Activated CD8-positive, alpha-beta memory T cell treated with anti-CD3 and anti-CD28 coated beads for 1 hour (primary cell): ENCODE measurements around the gene GPX4.
"Not testable (repeated sequence)": the region's sequence is repeated elsewhere in the genome, so short reads cannot be mapped to it uniquely, and the experiment has no call there.

Experiments
- DNase-seq, 2 donors: peaks; one replicate each; pipeline ENCODE4 v3.0.0-alpha.2; 2020; ENCODE audit warnings: low read depth in 1 of 2; ENCODE audit errors: extremely low read depth in 1 of 2

The GPX4 gene

DNA sequence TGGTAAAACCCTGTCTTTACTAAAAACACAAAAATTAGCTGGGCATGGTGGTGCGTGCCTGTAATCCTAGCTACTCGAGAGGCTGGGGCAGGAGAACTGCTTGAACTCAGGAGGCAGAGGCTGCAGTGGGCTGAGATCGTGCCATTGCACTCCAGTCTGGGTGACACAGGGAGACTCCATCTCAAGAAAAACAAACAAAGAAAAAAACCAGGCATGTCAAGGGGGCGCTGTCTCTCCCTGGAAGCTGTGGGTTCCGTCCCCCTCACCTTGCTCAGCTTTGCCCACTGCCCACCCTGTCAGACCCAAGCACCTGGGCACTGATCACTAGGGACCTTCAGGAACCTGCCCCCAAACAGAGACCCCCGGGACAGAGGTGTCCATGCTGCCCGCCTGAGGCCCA is 25.3 kb downstream of the GPX4 start:
- not testable (repeated sequence) for DNase-seq

DNA sequence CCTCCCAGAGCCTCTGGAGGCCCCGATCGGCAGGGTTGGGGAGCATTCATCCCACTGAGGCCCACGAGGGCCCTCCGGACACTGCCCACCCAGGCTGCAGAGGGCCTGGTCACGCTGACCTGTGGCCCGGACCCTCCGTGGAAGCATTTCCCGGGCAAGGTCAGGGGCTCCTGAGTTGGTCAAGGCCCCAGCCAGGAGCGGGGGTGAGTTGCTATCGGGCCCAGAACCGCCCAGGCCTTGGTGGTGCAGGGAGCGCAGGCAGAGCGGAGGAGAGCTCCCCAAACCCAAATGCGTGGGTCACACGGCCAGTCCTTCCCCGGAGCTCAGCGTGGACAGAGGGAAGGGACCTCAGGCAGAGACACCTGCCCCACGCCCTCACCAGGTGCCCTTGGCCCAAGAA is 25.7 kb downstream of the GPX4 start:
- DNase-seq, result no peak

DNA sequence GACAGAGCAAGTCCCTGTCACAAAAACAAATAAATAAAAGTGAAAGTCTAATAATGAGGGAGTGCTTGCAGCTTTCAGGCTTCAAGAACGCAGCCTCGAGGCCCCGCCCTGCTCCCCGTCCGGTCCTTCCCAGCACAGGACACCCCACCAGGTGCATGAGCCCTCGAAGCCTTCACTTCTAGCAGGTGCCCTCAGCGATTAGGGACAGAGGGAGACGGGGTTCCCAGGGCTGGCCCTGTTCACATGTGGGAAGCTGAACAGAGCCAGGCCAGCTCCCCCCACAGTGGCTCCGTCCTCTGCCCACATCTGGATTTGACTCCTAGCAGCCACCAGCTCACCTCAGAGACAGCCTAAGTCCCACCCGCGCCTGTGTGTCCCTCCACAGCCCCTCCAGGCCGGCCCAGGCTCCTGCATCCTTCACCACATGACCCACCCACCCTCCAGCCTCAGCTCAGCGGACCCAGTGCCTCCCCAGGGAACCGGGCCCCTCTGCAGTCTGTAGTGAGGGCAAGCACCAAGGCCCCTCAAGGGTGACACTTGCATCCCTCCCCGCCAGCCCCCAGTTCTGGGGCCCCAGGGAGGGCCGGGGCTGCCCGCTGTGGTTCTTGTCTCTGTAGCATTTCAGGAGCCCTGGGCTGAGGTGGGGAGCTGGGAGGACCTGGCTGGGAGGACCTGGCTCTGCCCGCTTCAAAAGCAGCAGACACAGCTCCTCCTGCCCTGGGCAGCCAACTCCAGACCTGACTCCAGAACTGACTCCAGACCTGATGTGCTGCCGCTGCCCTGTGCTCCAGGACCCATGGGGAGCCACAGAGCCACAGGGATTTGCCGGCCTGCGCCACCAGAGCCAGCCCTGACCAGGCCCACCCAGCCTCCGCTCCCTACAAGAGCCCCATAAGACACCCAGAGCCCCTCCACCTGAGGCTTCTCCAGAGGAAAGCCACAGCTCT is 27.2 kb downstream of the GPX4 start:
- DNase-seq, result no peak

DNA sequence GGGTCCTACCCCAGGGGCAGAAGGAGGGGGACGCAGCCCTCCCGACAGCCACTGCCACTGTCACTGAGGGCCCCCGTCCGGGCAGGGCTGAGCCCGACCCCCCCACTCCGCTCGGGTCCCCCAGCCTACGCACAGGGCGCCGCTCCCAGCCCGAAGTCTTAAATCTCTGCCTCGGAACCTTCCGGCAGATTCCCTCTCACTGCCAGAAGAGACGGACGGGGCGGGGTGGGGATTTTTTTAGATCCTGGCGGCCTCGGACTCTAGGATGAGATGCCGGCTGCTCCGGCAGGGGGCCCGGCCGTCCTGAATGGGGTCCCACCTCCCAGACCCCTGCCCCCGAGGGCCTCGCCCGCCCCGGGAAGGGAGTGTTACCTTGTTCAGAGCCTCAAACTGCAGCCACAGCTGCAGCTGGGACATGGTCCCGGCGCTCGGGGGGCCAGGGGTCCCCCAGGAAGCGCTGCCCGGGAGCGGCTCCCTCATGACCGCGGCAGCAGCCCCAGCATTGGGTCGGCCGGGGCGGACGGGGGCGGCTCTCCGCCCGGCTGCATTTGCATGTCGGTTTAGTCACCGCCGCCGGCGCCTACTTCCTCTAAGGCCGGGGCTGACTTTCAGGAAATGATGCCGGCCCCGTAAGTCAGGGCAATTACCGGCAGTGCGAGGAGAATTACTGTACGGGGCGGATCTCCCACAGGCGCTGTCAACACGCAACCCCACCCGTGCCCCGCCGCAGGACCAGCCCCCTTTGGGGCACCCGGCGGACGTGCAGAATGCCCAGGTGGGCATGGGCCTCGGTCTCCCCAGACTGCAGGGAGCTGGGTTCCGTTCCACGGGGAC is 28.1 kb downstream of the GPX4 start:
- DNase-seq, result peak; percentile 65 to 73

DNA sequence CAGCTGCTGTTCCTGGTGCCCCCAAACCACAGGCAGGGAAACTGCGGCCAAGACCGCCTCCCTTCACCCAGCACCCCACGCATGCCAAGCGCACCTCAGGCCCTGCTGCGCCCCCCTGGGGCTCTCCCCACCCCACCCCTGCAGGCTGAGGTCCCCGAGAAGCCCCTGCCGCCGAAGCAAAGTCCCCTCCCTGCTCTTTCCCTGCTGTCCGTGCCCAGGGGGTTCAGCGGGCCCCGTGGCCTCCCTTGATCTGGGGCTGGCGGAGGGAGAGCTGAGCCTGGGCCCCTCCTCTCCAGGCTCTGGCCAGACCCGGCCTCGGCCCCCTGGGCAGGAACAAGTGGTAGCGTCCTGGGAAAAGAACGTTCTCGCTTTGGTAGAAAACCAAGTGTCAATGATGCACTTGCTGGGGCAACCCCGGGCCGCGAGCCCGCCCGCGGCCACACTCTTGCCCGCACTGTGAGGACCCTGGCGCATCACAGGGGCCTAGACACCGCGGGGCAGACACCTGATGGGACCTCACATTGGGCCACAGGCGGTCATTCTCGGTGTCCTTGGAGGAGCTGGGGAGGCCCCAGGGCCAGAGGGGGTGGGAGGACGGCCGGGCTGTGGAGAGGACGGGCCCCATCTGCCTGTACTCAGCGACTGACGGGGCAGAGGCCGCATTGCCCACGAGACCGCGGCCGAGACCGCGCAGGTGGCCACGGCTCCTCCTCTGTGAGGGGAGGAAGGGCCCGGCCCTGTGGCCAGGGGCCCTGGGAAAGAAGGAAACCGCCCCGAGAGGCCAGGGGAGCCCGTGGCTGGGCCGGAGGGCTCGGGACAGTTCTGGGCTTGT is 29.0 kb downstream of the GPX4 start:
- no peak for DNase-seq

DNA sequence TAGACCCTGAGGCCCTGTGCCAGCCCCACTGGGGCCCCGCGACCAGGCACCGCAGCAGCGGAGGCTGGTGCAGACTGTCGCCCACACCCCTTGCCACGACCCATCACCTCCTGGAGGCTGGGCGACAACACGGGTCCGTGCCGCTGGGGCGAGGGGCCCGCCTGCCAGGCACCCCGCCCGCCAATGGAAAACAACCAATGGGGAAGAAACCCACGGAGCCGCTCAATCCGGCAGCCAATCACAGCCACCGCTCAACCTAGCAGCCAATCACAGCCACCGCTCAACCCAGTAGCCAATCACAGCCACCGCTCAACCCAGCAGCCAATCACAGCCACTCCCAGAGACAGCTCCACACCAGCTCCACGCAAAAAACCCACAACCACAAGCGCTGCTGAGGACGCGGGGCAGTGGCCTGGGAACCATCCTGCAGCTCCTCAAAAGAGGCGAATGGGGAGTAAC is 29.7 kb downstream of the GPX4 start:
- DNase-seq, result peak; percentile 47 to 53

DNA sequence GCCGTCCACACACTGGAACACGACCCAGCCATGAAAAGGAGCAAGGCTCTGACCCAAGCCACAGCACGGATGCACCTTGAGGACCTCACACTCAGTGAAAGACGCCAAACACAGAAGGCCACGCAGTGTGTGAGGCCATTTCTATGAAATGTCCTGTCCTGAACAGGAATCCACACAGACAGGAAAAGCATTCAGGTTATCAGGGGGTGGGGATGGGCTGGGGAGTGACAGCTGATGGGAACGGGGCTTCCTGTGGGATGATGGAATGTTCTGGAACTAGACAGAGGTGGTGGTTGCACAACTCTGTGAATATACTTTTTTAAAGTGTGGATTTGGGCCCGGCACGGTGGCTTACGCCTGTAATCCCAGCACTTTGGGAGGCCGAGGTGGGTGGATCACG is 30.6 kb downstream of the GPX4 start:
- no peak for DNase-seq

DNA sequence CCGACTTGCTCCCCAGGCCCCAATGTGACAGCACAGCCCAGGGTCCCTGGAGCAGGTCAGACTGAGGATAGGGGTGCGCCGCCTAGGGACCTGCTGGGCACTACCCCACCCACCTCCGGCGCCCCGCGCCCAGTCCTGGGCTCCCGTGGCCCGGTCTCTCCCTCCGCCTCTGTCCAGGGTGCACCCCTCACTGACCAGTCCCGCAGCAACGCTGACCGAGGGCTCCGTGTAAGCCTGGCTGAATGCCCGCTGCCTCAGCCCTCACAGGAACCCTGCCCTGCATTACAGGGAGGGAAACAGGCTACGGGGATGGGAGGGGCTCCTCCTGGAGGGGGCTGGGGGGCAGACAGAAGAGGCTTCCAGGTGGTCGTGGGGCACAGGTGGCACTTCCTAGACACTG is 31.7 kb downstream of the GPX4 start:
- no peak for DNase-seq

DNA sequence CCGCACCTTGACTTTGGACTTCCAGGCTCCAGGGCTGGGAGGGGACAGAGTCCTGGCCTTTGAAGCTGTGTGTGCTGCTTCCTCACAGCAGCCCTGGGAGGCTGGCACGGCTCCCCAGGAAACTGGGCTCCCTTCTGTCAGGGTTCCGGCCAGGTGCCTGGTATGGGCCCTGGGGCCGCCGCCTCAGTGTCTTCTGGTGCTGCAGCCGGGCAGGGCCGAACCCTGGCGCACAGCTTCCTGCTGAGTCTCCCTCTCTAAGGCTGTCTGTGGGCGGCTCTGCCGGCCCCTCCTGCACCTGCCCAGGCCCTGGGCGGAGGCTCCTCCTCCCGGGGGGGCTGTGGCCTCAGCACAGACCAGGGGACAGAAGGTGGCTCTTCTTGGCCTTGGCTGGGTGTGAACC is 32.4 kb downstream of the GPX4 start:
- no peak for DNase-seq

DNA sequence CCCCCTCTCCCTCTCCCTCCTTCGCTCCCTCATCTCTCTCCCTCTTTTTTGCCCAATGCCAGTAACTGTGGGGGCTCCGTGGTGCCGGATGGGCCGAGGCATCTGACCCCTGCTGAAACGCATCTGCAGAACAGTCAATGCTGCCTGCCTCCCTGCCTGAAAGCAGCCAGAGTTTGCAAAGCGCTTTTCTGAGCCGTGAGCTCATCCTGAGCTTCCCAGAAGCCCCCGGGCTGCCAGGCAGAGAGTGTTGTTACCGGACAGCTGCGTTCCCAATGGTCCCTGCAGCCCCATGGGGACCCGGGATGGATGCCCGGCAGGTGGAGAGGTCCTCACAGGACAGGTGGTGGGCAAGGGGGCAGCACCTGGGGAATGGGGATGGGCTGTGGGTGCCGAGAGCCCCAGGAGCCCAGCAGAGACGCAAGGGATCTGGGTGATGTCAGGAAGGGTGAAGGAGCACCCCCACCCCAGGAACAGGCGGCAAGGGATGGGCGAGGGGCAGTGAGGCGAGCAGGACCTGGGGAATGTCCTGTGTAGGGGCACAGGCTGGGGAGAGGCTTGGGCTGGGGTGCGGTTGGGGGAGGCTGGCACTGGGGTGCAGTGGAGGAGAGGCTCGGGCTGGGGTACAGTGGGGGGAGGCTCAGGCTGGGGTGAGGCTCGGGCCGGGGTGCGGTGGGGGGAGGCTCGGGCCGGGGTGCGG is 33.0 kb downstream of the GPX4 start:
- DNase-seq, result no peak

DNA sequence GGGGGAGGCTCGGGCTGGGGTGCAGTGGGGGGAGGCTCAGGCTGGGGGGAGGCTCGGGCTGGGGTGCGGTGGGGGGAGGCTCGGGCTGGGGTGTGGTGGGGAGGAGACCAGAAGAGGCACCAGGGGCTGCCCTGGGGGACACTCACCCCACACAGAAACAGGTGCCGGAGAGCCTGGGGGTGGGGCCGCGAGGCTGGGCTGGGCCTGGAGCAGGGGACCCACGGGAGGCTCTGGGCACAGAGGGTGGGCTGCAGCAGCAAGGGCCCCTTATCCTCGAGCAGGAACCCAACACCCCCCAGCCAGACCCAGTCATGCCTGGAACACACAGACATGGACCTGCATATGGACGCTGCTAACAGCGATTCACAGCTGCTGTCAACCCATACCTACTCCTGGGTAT is 34.3 kb downstream of the GPX4 start:
- no peak for DNase-seq

DNA sequence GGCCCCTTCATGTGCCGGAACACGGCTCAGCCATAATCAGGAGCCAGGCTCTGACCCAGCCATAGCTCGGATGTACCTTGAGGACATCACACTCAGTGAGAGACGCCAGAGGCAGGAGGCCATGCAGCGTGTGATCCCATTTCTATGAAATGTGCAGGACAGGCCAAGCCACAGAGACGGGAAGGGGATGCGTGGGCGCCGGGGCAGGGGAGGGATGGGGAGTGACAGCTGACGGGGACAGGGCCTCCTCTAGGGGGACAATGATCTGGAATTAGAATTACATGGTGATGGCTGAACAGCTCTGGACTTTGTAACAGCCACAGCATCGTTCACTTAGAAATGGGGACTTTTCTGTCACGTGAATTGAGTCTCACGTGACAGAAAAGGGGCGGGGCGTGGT is 35.3 kb downstream of the GPX4 start:
- DNase-seq, result no peak

DNA sequence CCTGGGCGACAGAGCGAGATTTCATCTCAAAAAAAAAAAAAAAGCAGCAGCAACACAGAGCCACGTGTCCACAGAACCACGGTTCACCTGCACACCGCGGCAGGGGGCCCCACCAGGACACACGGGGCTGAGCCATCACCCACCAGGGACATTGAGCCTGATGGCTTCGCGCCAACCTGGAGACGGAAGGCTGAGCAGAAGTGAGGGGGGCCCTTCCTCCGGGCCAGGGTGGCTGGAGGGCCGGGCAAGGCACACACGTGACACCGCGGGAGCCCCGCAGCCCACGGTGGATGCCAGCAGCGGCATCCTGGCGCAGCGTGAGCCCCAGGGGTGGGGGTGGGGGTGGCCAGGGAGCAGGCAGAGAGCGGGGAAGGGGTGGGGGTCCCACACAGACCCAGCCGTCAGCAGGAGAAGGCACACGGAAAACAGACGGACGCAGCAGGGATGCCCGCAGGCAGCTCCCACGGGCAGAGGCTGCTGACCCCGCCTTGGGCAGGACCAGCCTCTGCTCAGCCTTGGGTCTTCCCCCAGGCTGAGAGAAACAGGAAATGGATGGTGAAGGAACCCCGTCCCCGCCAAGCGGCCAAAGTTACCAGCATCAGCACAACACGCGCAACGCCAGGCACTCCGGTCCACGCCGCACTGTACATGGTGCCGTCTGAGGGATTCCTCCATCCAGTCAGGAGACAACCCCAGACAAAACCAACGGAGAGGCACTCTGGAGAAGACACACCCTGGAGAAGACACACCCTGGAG is 36.7 kb downstream of the GPX4 start:
- no peak for DNase-seq

DNA sequence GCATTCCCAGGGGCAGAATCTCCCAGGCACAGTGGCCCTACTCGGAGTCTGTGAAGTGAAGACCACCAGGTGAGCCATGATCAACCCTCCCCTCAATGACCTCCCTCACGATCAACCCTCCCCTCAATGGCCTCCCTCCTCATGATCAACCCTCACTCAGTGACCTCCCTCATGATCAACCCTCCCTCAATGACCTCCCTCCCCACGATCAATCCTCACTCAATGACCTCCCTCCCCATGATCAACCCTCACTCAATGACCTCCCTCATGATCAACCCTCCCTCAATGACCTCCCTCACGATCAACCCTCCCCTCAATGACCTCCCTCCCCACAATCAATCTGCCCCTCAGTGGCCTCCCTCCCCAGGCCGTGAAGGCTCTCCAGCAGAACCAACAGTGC is 38.1 kb downstream of the GPX4 start:
- no peak for DNase-seq

DNA sequence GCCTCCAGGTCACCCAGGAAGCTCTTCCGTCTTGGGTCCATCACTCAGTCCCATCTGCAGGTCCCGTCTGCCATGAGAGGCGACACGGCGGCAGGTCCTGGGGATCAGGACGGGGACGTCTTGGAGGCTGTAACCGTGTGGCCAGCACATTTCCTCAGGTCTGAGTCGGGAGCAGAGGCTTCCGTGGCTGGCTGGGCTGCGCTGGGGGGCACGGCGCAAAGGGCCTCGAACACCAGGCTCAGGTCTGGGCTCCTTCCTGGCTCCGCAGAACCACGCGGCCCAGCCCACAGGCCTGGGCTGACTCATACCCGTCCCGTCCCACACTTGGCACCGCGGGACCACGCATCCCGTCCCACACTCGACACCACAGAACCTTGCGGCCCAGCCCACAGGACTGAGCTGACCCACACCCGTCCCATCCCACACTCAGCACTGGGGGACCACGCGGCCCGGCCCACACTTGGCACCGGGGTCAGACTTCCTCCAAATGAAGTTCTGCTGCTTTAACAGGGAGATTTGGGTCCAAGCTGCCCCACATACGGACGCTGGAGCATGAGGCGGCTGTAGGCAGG is 40.1 kb downstream of the GPX4 start:
- no peak for DNase-seq

DNA sequence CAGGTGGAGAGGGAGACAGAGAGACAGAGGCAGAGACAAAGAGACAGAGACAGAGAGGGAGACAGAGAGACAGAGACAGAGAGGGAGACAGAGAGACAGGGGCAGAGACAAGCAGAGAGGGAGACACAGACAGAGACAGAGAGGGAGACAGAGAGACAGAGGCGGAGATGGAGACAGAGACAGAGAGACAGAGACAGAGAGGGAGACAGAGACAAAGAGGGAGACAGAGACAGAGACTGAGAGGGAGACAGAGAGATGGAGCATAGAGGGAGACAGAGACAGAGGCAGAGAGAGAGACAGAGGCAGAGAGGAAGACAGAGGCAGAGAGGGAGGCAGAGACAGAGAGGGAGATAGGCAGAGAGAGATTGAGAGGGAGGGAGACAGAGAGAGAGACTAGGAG is 40.9 kb downstream of the GPX4 start:
- no peak for DNase-seq

DNA sequence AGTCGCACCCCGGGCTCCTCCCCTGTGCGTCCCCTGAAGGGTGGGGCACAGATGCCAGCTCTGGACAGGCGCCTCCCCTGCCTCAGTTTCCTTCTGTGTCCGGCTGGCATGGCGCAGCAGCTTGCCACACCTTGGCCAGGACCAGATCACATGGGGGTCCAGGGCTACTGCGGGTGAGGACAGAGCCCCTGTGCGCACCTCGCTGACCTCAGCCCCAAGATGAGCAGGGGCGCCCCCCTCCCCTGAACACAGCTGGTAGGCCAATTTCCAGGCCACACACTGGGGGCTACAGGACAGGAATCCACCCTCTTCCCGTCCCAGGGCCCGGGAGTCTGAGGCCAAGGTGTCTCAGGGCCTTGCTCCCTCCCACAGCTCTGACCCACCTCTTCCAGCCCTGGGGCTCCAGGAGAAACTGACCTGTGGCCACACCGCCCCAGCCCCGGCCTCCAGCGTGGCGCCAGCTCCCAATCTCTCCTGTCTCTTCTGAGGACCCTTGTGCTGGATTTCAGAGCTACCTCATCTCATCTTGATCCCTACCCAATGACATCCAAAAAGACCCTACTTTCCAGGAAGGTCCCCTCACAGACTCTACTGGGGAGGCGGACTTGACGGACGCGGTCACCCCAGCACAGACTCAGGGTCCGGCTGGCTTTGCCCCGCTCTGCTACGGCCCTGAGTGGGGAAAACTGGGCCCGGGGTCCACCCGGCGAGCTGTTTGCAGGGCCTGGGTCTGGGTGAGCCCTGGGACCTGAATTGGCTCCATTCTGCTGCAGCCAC is 42.0 kb downstream of the GPX4 start:
- no peak for DNase-seq

DNA sequence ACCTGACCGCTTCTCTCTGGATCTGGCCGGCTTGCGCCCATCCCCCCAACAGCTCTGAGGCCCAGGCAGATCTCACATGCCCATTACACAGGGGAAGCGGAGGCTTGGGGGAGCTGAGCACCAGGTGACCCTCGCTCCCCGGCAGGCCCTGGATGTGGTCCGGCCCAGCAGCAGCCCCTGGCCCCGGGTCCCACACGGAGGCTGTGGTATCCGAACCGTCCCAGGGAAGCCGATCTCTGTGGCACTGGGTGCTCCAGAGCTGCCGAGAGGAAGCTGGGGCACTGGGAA is 42.6 kb downstream of the GPX4 start:
- DNase-seq, result no peak
